GM18505 (cell line): ENCODE data around the gene SCUBE1.

Experiments
- ATAC-seq: cut with Tn5 transposase; IDR thresholded peaks from one replicate; pipeline ENCODE4 v1.9.1; 2021; ENCODE audit not compliant: unreplicated experiment
- POLR2A ChIP-seq: IDR thresholded peaks from 4 replicates; pipeline ENCODE4 v1.6.1; 2011; ENCODE audit warnings: borderline replicate concordance; ENCODE audit not compliant: insufficient read depth, insufficient read length; ENCODE audit errors: extremely low read depth

SCUBE1 gene

DNA sequence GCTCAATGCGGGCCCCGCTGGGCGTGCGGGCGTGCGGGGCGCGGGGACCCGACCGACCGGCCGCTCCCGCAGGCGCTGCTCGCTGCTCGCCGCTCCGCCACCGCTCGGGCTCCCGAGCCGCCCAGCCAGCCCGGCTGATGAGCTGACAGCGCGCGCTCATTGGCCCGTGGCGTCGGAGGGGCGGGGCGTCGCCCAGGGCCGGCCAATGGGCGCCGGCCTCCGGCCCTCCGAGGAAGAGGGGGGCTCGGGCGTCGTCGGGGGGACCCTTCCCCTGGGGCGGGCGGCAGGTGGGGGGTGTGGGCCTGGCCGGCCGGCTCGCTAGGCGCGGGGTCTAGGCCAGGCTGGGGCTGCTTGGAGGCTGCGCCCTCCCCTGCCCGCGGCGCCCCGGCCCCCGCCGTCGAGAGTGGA is at the start of gene SCUBE1:
Gene SCUBE1, minus strand, starts transcription at position 111 of the 408 bp plus-strand sequence. CDS start 111 bp downstream, outside the sequence.
- no peak for TF ChIP-seq POLR2A
- ATAC-seq: no peak

DNA sequence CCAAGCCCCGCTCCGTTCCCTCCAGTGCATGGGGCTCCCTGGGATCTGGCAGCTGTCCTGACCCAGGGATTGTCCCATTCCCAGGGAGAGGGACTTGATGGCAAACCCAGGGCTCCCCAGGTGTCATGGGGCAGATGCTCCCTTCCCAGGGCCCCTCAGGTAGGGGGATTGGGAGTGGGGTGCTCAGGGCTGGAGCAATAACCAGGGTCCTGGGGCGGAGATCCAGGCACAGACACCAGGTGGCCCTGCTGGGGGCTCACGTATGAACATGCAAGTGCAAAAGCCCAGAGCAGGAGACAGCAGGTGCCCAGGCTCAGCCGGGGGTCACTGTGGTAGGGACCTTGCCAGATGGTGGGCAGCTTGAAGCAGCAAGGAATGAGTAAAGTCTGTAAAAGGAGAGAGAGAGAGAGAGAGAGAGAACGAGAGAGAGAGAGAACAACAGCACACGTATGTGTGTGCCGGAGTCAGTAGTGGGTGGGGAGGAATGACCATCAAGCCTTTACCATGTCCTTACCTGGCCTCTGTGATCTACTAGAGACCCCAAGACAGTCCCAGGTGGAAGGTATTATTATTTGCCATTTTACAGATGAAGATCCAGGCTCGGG is 49.3 kb upstream of the SCUBE1 start:
- no peak for ATAC-seq

DNA sequence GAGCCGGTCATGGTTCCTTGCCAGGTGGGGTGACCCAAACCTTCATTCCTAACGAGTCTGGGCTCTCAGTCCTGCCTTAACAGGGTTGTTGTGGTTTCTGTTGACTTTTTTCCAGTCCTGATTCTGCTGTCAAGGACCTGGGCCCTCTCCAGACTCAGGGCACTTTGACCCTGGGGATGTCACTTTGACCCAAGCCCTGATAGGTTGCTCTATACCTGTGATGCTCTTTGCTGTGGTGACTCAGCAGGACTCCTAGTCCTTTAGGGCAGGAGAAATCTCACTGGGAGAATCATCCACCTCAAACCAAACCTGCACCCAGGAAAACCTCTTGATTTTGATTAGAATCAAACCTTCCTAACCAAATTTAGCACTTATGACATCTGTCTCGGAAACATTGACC is 48.1 kb upstream of the SCUBE1 start:
- TF ChIP-seq POLR2A: no peak
- ATAC-seq: no peak

More for the DNA sequence above, 49.3 kb upstream of the SCUBE1 start:
- no peak for TF ChIP-seq POLR2A

GRCh38 chr22:43390872-43391271 is 47.7 kb upstream of the SCUBE1 start:
- ATAC-seq: no peak
- no peak for TF ChIP-seq POLR2A

GRCh38 chr22:43390166-43390565 is 47.0 kb upstream of the SCUBE1 start:
- TF ChIP-seq POLR2A: no peak
- ATAC-seq: no peak

DNA sequence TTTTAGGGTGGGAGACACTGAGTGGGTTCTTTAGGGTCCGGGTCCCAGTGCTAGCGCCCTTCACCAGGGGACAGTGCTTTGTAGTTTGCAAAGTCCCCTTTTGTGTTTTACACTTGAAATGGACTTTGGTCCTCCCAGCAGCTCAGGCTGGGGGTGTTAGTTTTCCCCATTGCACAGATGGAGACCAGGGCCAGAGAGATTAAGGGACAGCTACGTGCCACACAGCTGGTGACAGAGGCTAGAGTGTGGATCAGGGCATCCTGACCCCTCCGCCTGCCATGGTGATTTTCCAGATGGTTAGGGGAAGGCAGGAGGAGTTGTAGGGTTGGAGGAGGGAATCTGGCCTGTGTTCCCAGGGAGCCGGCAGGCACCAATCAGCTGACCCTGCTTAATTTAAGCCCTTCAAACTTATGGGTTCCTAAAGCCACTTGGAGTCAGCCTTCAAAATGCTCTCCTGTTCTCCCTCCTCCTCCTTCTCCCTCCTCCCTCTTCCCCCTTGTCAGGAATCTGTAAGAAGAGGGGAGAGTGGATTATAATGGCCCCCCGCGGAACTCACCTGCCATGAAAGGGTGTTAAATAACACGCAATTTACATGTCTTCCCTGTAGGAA is 46.2 kb upstream of the SCUBE1 start:
- no peak for ATAC-seq
- TF ChIP-seq POLR2A: no peak

DNA sequence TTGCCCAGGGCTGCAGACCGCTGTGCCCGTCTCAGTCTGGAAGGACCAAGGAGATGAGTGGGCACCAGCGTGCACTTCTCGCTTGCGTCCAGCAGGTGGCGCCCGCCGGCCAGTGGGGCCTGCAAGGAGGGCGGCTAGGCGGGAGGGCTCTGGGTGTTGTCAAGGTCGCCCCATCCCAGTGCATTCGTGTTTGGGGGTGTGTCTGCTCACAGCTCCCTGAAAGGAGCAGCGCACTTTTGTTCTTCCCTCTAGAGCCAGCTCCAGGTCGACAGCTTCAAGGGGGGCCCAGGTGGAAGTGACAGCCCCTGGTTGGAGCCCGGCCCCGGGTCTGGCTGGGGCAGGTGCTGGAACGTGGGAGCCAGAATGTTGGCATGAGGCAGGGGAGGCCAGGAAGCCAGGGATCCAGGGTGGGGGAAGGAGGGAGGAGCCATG is 45.3 kb upstream of the SCUBE1 start:
- no peak for TF ChIP-seq POLR2A
- no peak for ATAC-seq

GRCh38 chr22:43387815-43388214 is 44.6 kb upstream of the SCUBE1 start:
- no peak for ATAC-seq
- TF ChIP-seq POLR2A: no peak

- peak; percentile 62 for ATAC-seq
- TF ChIP-seq POLR2A: no peak
These were observed 42.8 kb upstream of the SCUBE1 start for GRCh38 chr22:43385770-43386641.

- ATAC-seq: no peak
- no peak for TF ChIP-seq POLR2A
These were observed 41.7 kb upstream of the SCUBE1 start for GRCh38 chr22:43384863-43385262.

DNA sequence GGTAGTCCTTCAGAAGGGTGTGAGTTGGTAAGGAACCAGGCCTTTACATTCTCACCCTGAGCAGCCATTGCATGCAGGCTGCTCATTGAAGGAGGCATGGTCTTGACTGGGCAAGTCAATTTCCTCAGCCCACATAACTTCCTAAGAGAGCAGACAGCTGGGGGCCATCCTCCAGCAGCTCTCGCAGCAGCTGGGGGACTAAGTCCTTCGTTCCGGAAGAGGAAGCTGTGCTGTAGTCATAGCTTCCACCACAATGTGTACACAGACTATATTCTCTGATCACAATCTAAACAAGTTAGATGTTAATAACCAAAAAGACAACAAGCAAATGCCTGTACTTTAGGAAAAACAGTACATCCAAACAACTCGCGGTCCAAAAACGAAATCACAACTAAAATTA is 38.5 kb upstream of the SCUBE1 start:
- no peak for TF ChIP-seq POLR2A
- no peak for ATAC-seq

GRCh38 chr22:43377896-43378704 is 34.9 kb upstream of the SCUBE1 start:
- ATAC-seq: peak; percentile 67
- no peak for TF ChIP-seq POLR2A

DNA sequence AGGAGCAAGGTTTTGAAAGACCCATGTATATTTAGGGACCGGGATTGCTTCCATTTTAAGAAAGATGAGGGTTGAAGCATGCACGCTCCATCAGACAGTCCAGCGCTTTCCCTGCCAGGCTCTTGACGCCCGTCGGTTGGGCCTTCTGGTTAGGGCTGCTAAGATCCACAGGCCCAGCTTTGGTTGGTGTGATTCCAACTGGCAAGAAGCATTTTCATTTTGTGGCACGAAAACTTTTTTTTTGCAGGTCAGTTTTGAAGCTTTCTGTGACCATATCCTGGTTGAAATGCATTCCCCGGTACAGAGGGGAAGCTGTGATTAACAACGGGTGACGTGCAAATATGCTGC is 34.4 kb upstream of the SCUBE1 start:
- no peak for TF ChIP-seq POLR2A
- ATAC-seq: no peak
